HG02763 (cell line): ENCODE results near the gene METRNL.
"Not testable (repeated sequence)": the region's sequence is repeated elsewhere in the genome, so short reads cannot be mapped to it uniquely, and the experiment has no call there.

Experiments used
- ATAC-seq: cut with Tn5 transposase; IDR thresholded peaks from one replicate; pipeline ENCODE4 v1.9.1; 2021; ENCODE audit warnings: mild to moderate bottlenecking, moderate library complexity; ENCODE audit not compliant: unreplicated experiment

Gene METRNL

GRCh38 chr17:83065660-83066542 lies 13.5 kb upstream of the METRNL start:
- no peak for ATAC-seq

- ATAC-seq: not testable (repeated sequence)
Observed at GRCh38 chr17:83066543-83066890, 12.9 kb upstream of the METRNL start.

- ATAC-seq: no peak
Observed at GRCh38 chr17:83067071-83067717, 12.2 kb upstream of the METRNL start.

- no peak for ATAC-seq
Observed at GRCh38 chr17:83067718-83068261, 11.6 kb upstream of the METRNL start.

- no peak for ATAC-seq
Observed at GRCh38 chr17:83068641-83069570, 10.5 kb upstream of the METRNL start.

- no peak for ATAC-seq
Observed at GRCh38 chr17:83069571-83069906, 9.9 kb upstream of the METRNL start.

- ATAC-seq: no peak
Observed at GRCh38 chr17:83069931-83070742, 9.3 kb upstream of the METRNL start.

GRCh38 chr17:83070800-83071341 lies 8.5 kb upstream of the METRNL start:
- no peak for ATAC-seq

GRCh38 chr17:83071365-83071764 lies 8.0 kb upstream of the METRNL start:
- ATAC-seq: no peak

GRCh38 chr17:83071966-83072562 lies 7.3 kb upstream of the METRNL start:
- ATAC-seq: no peak

GRCh38 chr17:83072600-83073358 lies 6.6 kb upstream of the METRNL start:
- ATAC-seq: no peak

- no peak for ATAC-seq
Observed at GRCh38 chr17:83073389-83074063, 5.9 kb upstream of the METRNL start.

GRCh38 chr17:83074486-83075223 lies 4.8 kb upstream of the METRNL start:
- no peak for ATAC-seq

- no peak for ATAC-seq
Observed at GRCh38 chr17:83075270-83075880, 4.0 kb upstream of the METRNL start.

GRCh38 chr17:83076938-83077337 lies 2.5 kb upstream of the METRNL start:
- ATAC-seq: no peak

- no peak for ATAC-seq
Observed at GRCh38 chr17:83077411-83077810, 2.0 kb upstream of the METRNL start.

- ATAC-seq: no peak
Observed at GRCh38 chr17:83077939-83078338, 1.5 kb upstream of the METRNL start.
